ENCODE measurements around the gene LDLRAD4.

Gene LDLRAD4

GRCh38 chr18:13399511-13399910, 181.0 kb downstream of the LDLRAD4 start:
- no peak for DNase-seq (ENCODE audit: low read depth in 1 of 2, low spot score in 1 of 2)

GRCh38 chr18:13400636-13401315, 182.2 kb downstream of the LDLRAD4 start:
- DNase-seq (ENCODE audit: low read depth in 1 of 2, low spot score in 1 of 2), result no peak

GRCh38 chr18:13401404-13401803, 182.8 kb downstream of the LDLRAD4 start:
- DNase-seq (ENCODE audit: low read depth in 1 of 2, low spot score in 1 of 2), result no peak

GRCh38 chr18:13401826-13402225, 183.3 kb downstream of the LDLRAD4 start:
- DNase-seq (ENCODE audit: low read depth in 1 of 2, low spot score in 1 of 2), result no peak

- no peak for DNase-seq (ENCODE audit: low read depth in 1 of 2, low spot score in 1 of 2)
These were observed 185.4 kb downstream of the LDLRAD4 start for GRCh38 chr18:13403786-13404549.

- DNase-seq (ENCODE audit: low read depth in 1 of 2, low spot score in 1 of 2), result no peak
These were observed 186.9 kb downstream of the LDLRAD4 start for GRCh38 chr18:13405305-13406038.

GRCh38 chr18:13406049-13406615, 187.6 kb downstream of the LDLRAD4 start:
- no peak for DNase-seq (ENCODE audit: low read depth in 1 of 2, low spot score in 1 of 2)

- no peak for DNase-seq (ENCODE audit: low read depth in 1 of 2, low spot score in 1 of 2)
These were observed 188.2 kb downstream of the LDLRAD4 start for GRCh38 chr18:13406736-13407135.

- DNase-seq (ENCODE audit: low read depth in 1 of 2, low spot score in 1 of 2), result no peak
These were observed 188.9 kb downstream of the LDLRAD4 start for GRCh38 chr18:13407484-13407883.

- DNase-seq (ENCODE audit: low read depth in 1 of 2, low spot score in 1 of 2), result no peak
These were observed 190.5 kb downstream of the LDLRAD4 start for GRCh38 chr18:13409026-13409425.

- DNase-seq (ENCODE audit: low read depth in 1 of 2, low spot score in 1 of 2), result no peak
These were observed 191.4 kb downstream of the LDLRAD4 start for GRCh38 chr18:13409997-13410396.

- no peak for DNase-seq (ENCODE audit: low read depth in 1 of 2, low spot score in 1 of 2)
These were observed 191.9 kb downstream of the LDLRAD4 start for GRCh38 chr18:13410471-13410870.

GRCh38 chr18:13412017-13412416, 193.5 kb downstream of the LDLRAD4 start:
- no peak for DNase-seq (ENCODE audit: low read depth in 1 of 2, low spot score in 1 of 2)

- DNase-seq (ENCODE audit: low read depth in 1 of 2, low spot score in 1 of 2), result no peak
These were observed 194.3 kb downstream of the LDLRAD4 start for GRCh38 chr18:13412901-13413300.

GRCh38 chr18:13414102-13414501, 195.5 kb downstream of the LDLRAD4 start:
- no peak for DNase-seq (ENCODE audit: low read depth in 1 of 2, low spot score in 1 of 2)

GRCh38 chr18:13414521-13414920, 196.0 kb downstream of the LDLRAD4 start:
- DNase-seq (ENCODE audit: low read depth in 1 of 2, low spot score in 1 of 2), result no peak

GRCh38 chr18:13415736-13416135, 197.2 kb downstream of the LDLRAD4 start:
- no peak for DNase-seq (ENCODE audit: low read depth in 1 of 2, low spot score in 1 of 2)

GRCh38 chr18:13416208-13416607, 197.6 kb downstream of the LDLRAD4 start:
- no peak for DNase-seq (ENCODE audit: low read depth in 1 of 2, low spot score in 1 of 2)

- no peak for DNase-seq (ENCODE audit: low read depth in 1 of 2, low spot score in 1 of 2)
These were observed 198.3 kb downstream of the LDLRAD4 start for GRCh38 chr18:13416848-13417247.

GRCh38 chr18:13418013-13418710, 199.6 kb downstream of the LDLRAD4 start:
- DNase-seq (ENCODE audit: low read depth in 1 of 2, low spot score in 1 of 2), result no peak
